ENCODE results near the gene AGTR1.

- no peak for TF ChIP-seq POLR2A (IDR thresholded peaks at IDR 0.05)
- TF ChIP-seq, protein P1, sequence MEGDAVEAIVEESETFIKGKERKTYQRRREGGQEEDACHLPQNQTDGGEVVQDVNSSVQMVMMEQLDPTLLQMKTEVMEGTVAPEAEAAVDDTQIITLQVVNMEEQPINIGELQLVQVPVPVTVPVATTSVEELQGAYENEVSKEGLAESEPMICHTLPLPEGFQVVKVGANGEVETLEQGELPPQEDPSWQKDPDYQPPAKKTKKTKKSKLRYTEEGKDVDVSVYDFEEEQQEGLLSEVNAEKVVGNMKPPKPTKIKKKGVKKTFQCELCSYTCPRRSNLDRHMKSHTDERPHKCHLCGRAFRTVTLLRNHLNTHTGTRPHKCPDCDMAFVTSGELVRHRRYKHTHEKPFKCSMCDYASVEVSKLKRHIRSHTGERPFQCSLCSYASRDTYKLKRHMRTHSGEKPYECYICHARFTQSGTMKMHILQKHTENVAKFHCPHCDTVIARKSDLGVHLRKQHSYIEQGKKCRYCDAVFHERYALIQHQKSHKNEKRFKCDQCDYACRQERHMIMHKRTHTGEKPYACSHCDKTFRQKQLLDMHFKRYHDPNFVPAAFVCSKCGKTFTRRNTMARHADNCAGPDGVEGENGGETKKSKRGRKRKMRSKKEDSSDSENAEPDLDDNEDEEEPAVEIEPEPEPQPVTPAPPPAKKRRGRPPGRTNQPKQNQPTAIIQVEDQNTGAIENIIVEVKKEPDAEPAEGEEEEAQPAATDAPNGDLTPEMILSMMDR (IDR thresholded peaks at IDR 0.05) = no peak
Measured at GRCh38 chr3:148755570-148755969, 57.9 kb downstream of the AGTR1 start.
